Liver (tissue), 9 donors: ENCODE measurements around the gene PPP1R9A. TPM values are rescaled to one million over a fixed set of nuclear protein-coding genes. Genes with fewer than 3 reads are reported as not detected.

Source experiments
- DNase-seq: peaks from one replicate; pipeline ENCODE4 v3.0.0-alpha.2; 2017; ENCODE audit warnings: low spot score
- H3K27ac ChIP-seq, 2 donors: one replicate each; pipeline ENCODE4 v1.7.0; 2013; ENCODE audit warnings: inconsistent platforms in 2 of 2, low read length in 2 of 2, control low read depth in 1 of 2, low read depth in 1 of 2, mild to moderate bottlenecking in 1 of 2
- H3K27me3 ChIP-seq, 4 donors: one replicate each; pipeline versions ENCODE4 v1.6.1 to v1.7.0; 2013; ENCODE audit warnings: low read length in 3 of 4, inconsistent platforms in 1 of 4, mild to moderate bottlenecking in 1 of 4, moderate library complexity in 1 of 4; ENCODE audit not compliant: control insufficient read depth in 4 of 4, insufficient read depth in 4 of 4
- H3K36me3 ChIP-seq, 4 donors: one replicate each; pipeline versions ENCODE4 v1.6.1 to v1.7.0; 2013; ENCODE audit warnings: low read length in 3 of 4, mild to moderate bottlenecking in 3 of 4, low read depth in 1 of 4, moderate library complexity in 1 of 4; ENCODE audit not compliant: control insufficient read depth in 4 of 4, insufficient read depth in 3 of 4
- H3K4me1 ChIP-seq, 4 donors: one replicate each; pipeline versions ENCODE4 v1.6.1 to v1.7.0; 2013; ENCODE audit warnings: low read length in 3 of 4, mild to moderate bottlenecking in 3 of 4, moderate library complexity in 1 of 4; ENCODE audit not compliant: control insufficient read depth in 4 of 4, insufficient read depth in 4 of 4
- H3K4me3 ChIP-seq, 3 donors: one replicate each; pipeline versions ENCODE4 v1.6.1 to v1.7.0; 2013; ENCODE audit warnings: low read length in 3 of 3, control low read depth in 1 of 3, low read depth in 1 of 3, mild to moderate bottlenecking in 1 of 3
- H3K9ac ChIP-seq, 2 donors: one replicate each; pipeline ENCODE4 v1.7.0; 2013; ENCODE audit warnings: low read length in 2 of 2, mild to moderate bottlenecking in 2 of 2, moderate library complexity in 2 of 2, control low read depth in 1 of 2, low read depth in 1 of 2
- H3K9me3 ChIP-seq, 4 donors: one replicate each; pipeline versions ENCODE4 v1.6.1 to v1.7.0; 2013; ENCODE audit warnings: low read length in 3 of 4; ENCODE audit not compliant: control insufficient read depth in 4 of 4
- FOXA1 ChIP-seq: IDR thresholded peaks from 2 replicates; pipeline ENCODE4 v1.6.1; 2016; ENCODE audit warnings: antibody characterized with exemption
- FOXA2 ChIP-seq: IDR thresholded peaks from 2 replicates; pipeline ENCODE4 v1.6.1; 2016; ENCODE audit warnings: antibody characterized with exemption
- GABPA ChIP-seq, 2 donors: IDR thresholded peaks in 1 of 2; conservative IDR thresholded peaks in 1 of 2; 2 replicates each; pipeline ENCODE4 v1.6.1; 2016; ENCODE audit warnings: antibody characterized with exemption in 2 of 2, mild to moderate bottlenecking in 1 of 2, moderate library complexity in 1 of 2
- HNF4A ChIP-seq, 2 donors: conservative IDR thresholded peaks; 2 replicates each; pipeline ENCODE4 v1.6.1; 2016; ENCODE audit warnings: antibody characterized with exemption in 2 of 2, mild to moderate bottlenecking in 2 of 2
- HNF4G ChIP-seq: IDR thresholded peaks from 2 replicates; pipeline ENCODE4 v1.6.1; 2016; ENCODE audit warnings: antibody characterized with exemption
- JUND ChIP-seq, 2 donors: IDR thresholded peaks; 2 replicates each; pipeline ENCODE4 v1.6.1; 2016; ENCODE audit warnings: antibody characterized with exemption in 2 of 2
- NR2F2 ChIP-seq: IDR thresholded peaks from 2 replicates; pipeline ENCODE4 v1.6.1; 2016; ENCODE audit warnings: antibody characterized with exemption
- RAD21 ChIP-seq, 2 donors: IDR thresholded peaks; 2 replicates each; pipeline ENCODE4 v1.6.1; 2016; ENCODE audit warnings: antibody characterized with exemption in 2 of 2, mild to moderate bottlenecking in 2 of 2
- RXRA ChIP-seq, 2 donors: IDR thresholded peaks; 2 replicates each; pipeline ENCODE4 v1.6.1; 2017 to 2018; ENCODE audit warnings: antibody characterized with exemption in 2 of 2, mild to moderate bottlenecking in 1 of 2
- SP1 ChIP-seq: IDR thresholded peaks from 2 replicates; pipeline ENCODE4 v1.6.1; 2018; ENCODE audit warnings: antibody characterized with exemption, mild to moderate bottlenecking
- TAF1 ChIP-seq: conservative IDR thresholded peaks from 2 replicates; pipeline ENCODE4 v1.6.1; 2016; ENCODE audit warnings: antibody characterized with exemption, mild to moderate bottlenecking
- YY1 ChIP-seq: IDR thresholded peaks from 2 replicates; pipeline ENCODE4 v1.6.1; 2016; ENCODE audit warnings: antibody characterized with exemption, mild to moderate bottlenecking
- WGBS: extraction: QIAGEN DNeasy Blood & Tissue Kit; methylation state at CpG from one replicate; pipeline ENCODE4 v1.1.7; 2013; 5-methylcytosine and 5-hydroxymethylcytosine counted together
- polyA plus RNA-seq, 2 donors: library from polyadenylated mRNA; stranded (reverse) in 1 of 2; unstranded in 1 of 2; fragments of 200-250 nt in 1 of 2; fragments of >200 nt in 1 of 2; fragmentation: Nextera tagmentation in 1 of 2; extraction: Ambion mirVana in 1 of 2; gene quantifications; one replicate each; pipeline versions ENCODE4 v1.2.1 to v1.2.3, GENCODE V29; 2013 to 2015
- total RNA-seq, 2 donors: library from RNA; depleted of rRNA; stranded (reverse); fragments of >200 nt; gene quantifications; one replicate each; pipeline ENCODE4 v1.2.3, GENCODE V29; 2014
- TF ChIP-seq, protein P1 (sequence below): fragments of 150-350 bp; IDR thresholded peaks from 2 replicates; pipeline ENCODE4 v1.5.1; 2017; ENCODE audit warnings: improper control_type of control experiment, low read depth, low read length; ENCODE audit not compliant: missing input control
- TF ChIP-seq, protein P2 (sequence below): IDR thresholded peaks from 2 replicates; pipeline ENCODE4 v1.6.1; 2016; ENCODE audit warnings: antibody characterized with exemption
- TF ChIP-seq, protein P3 (sequence below): IDR thresholded peaks from 2 replicates; pipeline ENCODE4 v1.6.1; 2016; ENCODE audit warnings: antibody characterized with exemption
- donor health status: healthy.
- donor health status: healthy.
- donor health status: healthy.
- donor health status: healthy.
- donor health status: healthy.

Gene PPP1R9A
- total and polyA plus RNA-seq, 4 donors, result 0.17 to 5.4 (median 2.7) TPM

DNA sequence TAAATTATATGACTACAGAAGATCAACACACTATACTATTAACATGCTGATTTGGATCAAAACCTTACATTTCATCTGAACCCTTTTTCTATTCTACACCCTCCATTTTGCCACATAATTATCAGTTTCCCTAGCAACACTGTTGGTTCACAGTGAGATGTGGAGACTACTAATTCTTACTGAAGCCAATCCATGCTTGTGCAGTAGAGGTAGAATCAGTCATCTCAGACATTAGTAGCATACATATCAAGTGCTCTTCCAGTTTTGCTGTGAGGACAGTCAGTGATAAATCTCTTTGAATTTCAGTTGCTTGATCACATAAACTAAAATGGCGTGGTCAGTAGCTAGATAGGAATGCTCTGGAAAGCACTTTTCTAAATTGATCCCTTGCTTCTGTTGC is 346.6 kb downstream of the PPP1R9A start:
- no peak overlapping the region for H3K27ac ChIP-seq
- H3K9me3 ChIP-seq, result no peaks in the 10 kb centered on the region
- TF ChIP-seq, protein P1, sequence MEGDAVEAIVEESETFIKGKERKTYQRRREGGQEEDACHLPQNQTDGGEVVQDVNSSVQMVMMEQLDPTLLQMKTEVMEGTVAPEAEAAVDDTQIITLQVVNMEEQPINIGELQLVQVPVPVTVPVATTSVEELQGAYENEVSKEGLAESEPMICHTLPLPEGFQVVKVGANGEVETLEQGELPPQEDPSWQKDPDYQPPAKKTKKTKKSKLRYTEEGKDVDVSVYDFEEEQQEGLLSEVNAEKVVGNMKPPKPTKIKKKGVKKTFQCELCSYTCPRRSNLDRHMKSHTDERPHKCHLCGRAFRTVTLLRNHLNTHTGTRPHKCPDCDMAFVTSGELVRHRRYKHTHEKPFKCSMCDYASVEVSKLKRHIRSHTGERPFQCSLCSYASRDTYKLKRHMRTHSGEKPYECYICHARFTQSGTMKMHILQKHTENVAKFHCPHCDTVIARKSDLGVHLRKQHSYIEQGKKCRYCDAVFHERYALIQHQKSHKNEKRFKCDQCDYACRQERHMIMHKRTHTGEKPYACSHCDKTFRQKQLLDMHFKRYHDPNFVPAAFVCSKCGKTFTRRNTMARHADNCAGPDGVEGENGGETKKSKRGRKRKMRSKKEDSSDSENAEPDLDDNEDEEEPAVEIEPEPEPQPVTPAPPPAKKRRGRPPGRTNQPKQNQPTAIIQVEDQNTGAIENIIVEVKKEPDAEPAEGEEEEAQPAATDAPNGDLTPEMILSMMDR, result no peak
- no peak for TF ChIP-seq YY1
- TF ChIP-seq SP1, result no peak
- no peak for TF ChIP-seq GABPA (IDR thresholded peaks at IDR 0.05 in 1 of 2, conservative IDR thresholded peaks at IDR 0.05 in 1 of 2)
- no peak for TF ChIP-seq HNF4G
- no peak for TF ChIP-seq FOXA1
- TF ChIP-seq RXRA (IDR thresholded peaks at IDR 0.05), result no peak
- TF ChIP-seq NR2F2, result no peak
- no peak for TF ChIP-seq RAD21 (IDR thresholded peaks at IDR 0.05)
- TF ChIP-seq JUND (IDR thresholded peaks at IDR 0.05), result no peak
- TF ChIP-seq, protein P2, sequence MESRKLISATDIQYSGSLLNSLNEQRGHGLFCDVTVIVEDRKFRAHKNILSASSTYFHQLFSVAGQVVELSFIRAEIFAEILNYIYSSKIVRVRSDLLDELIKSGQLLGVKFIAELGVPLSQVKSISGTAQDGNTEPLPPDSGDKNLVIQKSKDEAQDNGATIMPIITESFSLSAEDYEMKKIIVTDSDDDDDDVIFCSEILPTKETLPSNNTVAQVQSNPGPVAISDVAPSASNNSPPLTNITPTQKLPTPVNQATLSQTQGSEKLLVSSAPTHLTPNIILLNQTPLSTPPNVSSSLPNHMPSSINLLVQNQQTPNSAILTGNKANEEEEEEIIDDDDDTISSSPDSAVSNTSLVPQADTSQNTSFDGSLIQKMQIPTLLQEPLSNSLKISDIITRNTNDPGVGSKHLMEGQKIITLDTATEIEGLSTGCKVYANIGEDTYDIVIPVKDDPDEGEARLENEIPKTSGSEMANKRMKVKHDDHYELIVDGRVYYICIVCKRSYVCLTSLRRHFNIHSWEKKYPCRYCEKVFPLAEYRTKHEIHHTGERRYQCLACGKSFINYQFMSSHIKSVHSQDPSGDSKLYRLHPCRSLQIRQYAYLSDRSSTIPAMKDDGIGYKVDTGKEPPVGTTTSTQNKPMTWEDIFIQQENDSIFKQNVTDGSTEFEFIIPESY, result no peak
- TF ChIP-seq, protein P3, sequence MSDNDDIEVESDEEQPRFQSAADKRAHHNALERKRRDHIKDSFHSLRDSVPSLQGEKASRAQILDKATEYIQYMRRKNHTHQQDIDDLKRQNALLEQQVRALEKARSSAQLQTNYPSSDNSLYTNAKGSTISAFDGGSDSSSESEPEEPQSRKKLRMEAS, result no peak
- TF ChIP-seq HNF4A (conservative IDR thresholded peaks at IDR 0.05), result no peak
- no peak for TF ChIP-seq FOXA2
- no peak for TF ChIP-seq TAF1
- no peaks in the 10 kb centered on the region for H3K27me3 ChIP-seq
- H3K36me3 ChIP-seq, result no peaks in the 10 kb centered on the region
- H3K4me3 ChIP-seq, result no peak overlapping the region
- H3K4me1 ChIP-seq, result no peaks in the 10 kb centered on the region
- DNase-seq, result no peak
- 91% methylated on average over 1 of the region's 1 CpG for WGBS
- H3K9ac ChIP-seq, result no peak overlapping the region

DNA sequence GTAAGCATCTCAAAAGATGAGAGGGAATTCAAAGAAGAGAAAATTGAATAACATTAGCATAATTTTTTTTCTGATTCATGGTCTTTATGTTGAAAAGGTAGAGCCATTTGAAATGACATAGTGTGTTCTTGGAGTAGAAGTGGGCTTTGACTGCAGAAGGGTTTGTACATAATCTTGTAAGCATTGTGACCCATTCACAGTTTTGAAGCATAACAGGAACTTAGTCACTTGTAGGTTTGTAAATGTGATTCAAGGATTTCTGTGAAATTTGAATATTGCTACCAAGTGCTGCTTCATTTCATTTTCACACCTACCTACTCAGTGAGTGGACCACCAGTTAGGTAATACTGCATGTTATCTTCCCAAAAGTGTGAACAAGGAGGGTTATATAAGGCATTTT is 348.3 kb downstream of the PPP1R9A start:
- Histone ChIP-seq H3K27me3 (no peaks in the 10 kb centered on the region), H3K36me3 (no peaks in the 10 kb centered on the region), H3K9me3 (no peaks in the 10 kb centered on the region), H3K27ac (no peak overlapping the region), H3K4me1 (no peaks in the 10 kb centered on the region), H3K4me3 (no peak overlapping the region), H3K9ac (no peak overlapping the region)
- TF ChIP-seq RXRA (IDR thresholded peaks at IDR 0.05), result no peak
- no peak for TF ChIP-seq SP1
- TF ChIP-seq, protein P1, result no peak
- TF ChIP-seq HNF4A (conservative IDR thresholded peaks at IDR 0.05), result no peak
- no peak for TF ChIP-seq GABPA (IDR thresholded peaks at IDR 0.05 in 1 of 2, conservative IDR thresholded peaks at IDR 0.05 in 1 of 2)
- TF ChIP-seq NR2F2, result no peak
- TF ChIP-seq FOXA2, result no peak
- no peak for TF ChIP-seq RAD21 (IDR thresholded peaks at IDR 0.05)
- TF ChIP-seq TAF1, result no peak
- no peak for TF ChIP-seq FOXA1
- TF ChIP-seq JUND (IDR thresholded peaks at IDR 0.05), result no peak
- DNase-seq, result no peak
